ENCODE measurements around the gene ADPRS. TPM values are rescaled to one million over a fixed set of nuclear protein-coding genes. Genes with fewer than 3 reads are reported as not detected.

The ADPRS gene
- total and polyA plus RNA-seq, 2 experiments from 2014 or later, result 22.6 to 46.6 TPM

GRCh38 chr1:36115931-36116330 is 27.2 kb downstream of the ADPRS start:
- DNase-seq (ENCODE audit: low spot score) (no peak), ATAC-seq (no peak)
- Mint-ChIP-seq H3K4me3 (no peak overlapping the region), H3K36me3 (ENCODE audit: low read depth) (no peaks in the 10 kb centered on the region; the same call in 2 of the 3 replicates), H3K27ac (no peak overlapping the region), H3K4me1 (peaks cover 6% of the 10 kb centered on the region), H3K27me3 (ENCODE audit: insufficient read depth, low read depth, poor library complexity) (peaks cover 4% of the 10 kb centered on the region), H3K9me3 (no peaks in the 10 kb centered on the region)
- Histone ChIP-seq H4K20me1 (replicated peaks; ENCODE audit: insufficient read depth) (no peaks in the 10 kb centered on the region), H3F3A (replicated peaks; ENCODE audit: low read depth) (no peaks in the 10 kb centered on the region), H3K79me2 (replicated peaks; ENCODE audit: insufficient read depth) (no peaks in the 10 kb centered on the region), H3K27me3 (ENCODE audit: insufficient read depth) (no peaks in the 10 kb centered on the region), H3K4me1 (ENCODE audit: insufficient read depth) (no peaks in the 10 kb centered on the region), H3K36me3 (ENCODE audit: insufficient read depth) (no peaks in the 10 kb centered on the region), H3K9me2 (ENCODE audit: insufficient read depth) (no peaks in the 10 kb centered on the region), H3K4me2 (no peak overlapping the region), H3K27ac (ENCODE audit: low read depth) (no peak overlapping the region), H3K4me3 (no peak overlapping the region), H2AFZ (no peak overlapping the region)
- TF ChIP-seq EZH2 (IDR thresholded peaks at IDR 0.05; ENCODE audit: low read depth, unreplicated experiment), result no peak
- TF ChIP-seq EZH2phosphoT487 (IDR thresholded peaks at IDR 0.05; ENCODE audit: unreplicated experiment), result no peak
- TF ChIP-seq ETS1 (IDR thresholded peaks at IDR 0.05), result no peak
- no peak for TF ChIP-seq CREB1 (CRISPR knock-in tag; IDR thresholded peaks at IDR 0.05; ENCODE audit: low read depth)
- no peak for TF ChIP-seq ZNF114 (CRISPR knock-in tag; IDR thresholded peaks at IDR 0.05)
- no peak for TF ChIP-seq POLR2AphosphoS5 (IDR thresholded peaks at IDR 0.05; ENCODE audit: low read depth)
- no peak for TF ChIP-seq STAT1 (IDR thresholded peaks at IDR 0.05; ENCODE audit: unreplicated experiment)

- Histone ChIP-seq H3K27me3 (ENCODE audit: insufficient read depth) (no peaks in the 10 kb centered on the region; the same call in 1 of the 2 replicates), H2AFZ (no peak overlapping the region), H3K4me3 (no peak overlapping the region), H3K4me2 (no peak overlapping the region), H3F3A (replicated peaks; ENCODE audit: low read depth) (no peaks in the 10 kb centered on the region), H3K27ac (ENCODE audit: low read depth) (no peak overlapping the region), H4K20me1 (replicated peaks; ENCODE audit: insufficient read depth) (no peaks in the 10 kb centered on the region), H3K36me3 (ENCODE audit: insufficient read depth) (no peaks in the 10 kb centered on the region), H3K9me2 (ENCODE audit: insufficient read depth) (no peaks in the 10 kb centered on the region), H3K4me1 (ENCODE audit: insufficient read depth) (no peaks in the 10 kb centered on the region), H3K79me2 (replicated peaks; ENCODE audit: insufficient read depth) (no peaks in the 10 kb centered on the region)
- no peak for TF ChIP-seq ETS1 (IDR thresholded peaks at IDR 0.05)
- TF ChIP-seq STAT1 (IDR thresholded peaks at IDR 0.05; ENCODE audit: unreplicated experiment), result no peak
- no peak for TF ChIP-seq REST (IDR thresholded peaks at IDR 0.05; ENCODE audit: unreplicated experiment)
- no peak for TF ChIP-seq ZNF331 (CRISPR knock-in tag; IDR thresholded peaks at IDR 0.05; ENCODE audit: low read depth)
- TF ChIP-seq NANOG (IDR thresholded peaks at IDR 0.05; ENCODE audit: borderline replicate concordance), result no peak
- TF ChIP-seq EZH2 (IDR thresholded peaks at IDR 0.05; ENCODE audit: low read depth, unreplicated experiment), result no peak
- TF ChIP-seq POLR2AphosphoS5 (IDR thresholded peaks at IDR 0.05; ENCODE audit: low read depth), result no peak
- H3K4me1 Mint-ChIP-seq, result peaks cover 6% of the 10 kb centered on the region
- no peak overlapping the region for H3K4me3 Mint-ChIP-seq
- H3K27ac Mint-ChIP-seq, result no peak overlapping the region
- ATAC-seq, result no peak
- no peak for DNase-seq (ENCODE audit: low spot score)
- no peaks in the 10 kb centered on the region for H3K9me3 Mint-ChIP-seq
- no peaks in the 10 kb centered on the region; the same call in 2 of the 3 replicates for H3K36me3 Mint-ChIP-seq (ENCODE audit: low read depth)
- peaks cover 4% of the 10 kb centered on the region for H3K27me3 Mint-ChIP-seq (ENCODE audit: insufficient read depth, low read depth, poor library complexity)
These were observed 28.2 kb downstream of the ADPRS start for GRCh38 chr1:36116901-36117300.

Data from GM23338 (cell line).